NOMO-1 (cell line): ENCODE measurements around the gene RLBP1.

ENCODE experiments used
- DNase-seq, 2 experiments: peaks; one replicate each; lab custom pipeline; 2025; ENCODE audit not compliant: unreplicated experiment in 2 of 2; lab: John Stamatoyannopoulos, UW

The RLBP1 gene

GRCh38 chr15:89179966-89180875, 41.2 kb downstream of the RLBP1 start:
- no peak for DNase-seq

GRCh38 chr15:89178307-89178977, 42.9 kb downstream of the RLBP1 start:
- no peak for DNase-seq

- peak in 1 of 2 experiments; percentile 48 for DNase-seq
Measured at GRCh38 chr15:89177633-89178306, 43.6 kb downstream of the RLBP1 start.

- no peak for DNase-seq
Measured at GRCh38 chr15:89177116-89177515, 44.3 kb downstream of the RLBP1 start.

- DNase-seq, result no peak
Measured at GRCh38 chr15:89175617-89176191, 45.7 kb downstream of the RLBP1 start.

- no peak for DNase-seq
Measured at GRCh38 chr15:89174476-89174875, 46.9 kb downstream of the RLBP1 start.

GRCh38 chr15:89172921-89173320, 48.5 kb downstream of the RLBP1 start:
- no peak for DNase-seq

GRCh38 chr15:89171136-89172072, 50.0 kb downstream of the RLBP1 start:
- DNase-seq, result peak; percentile 20 to 22

GRCh38 chr15:89170364-89170763, 51.0 kb downstream of the RLBP1 start:
- DNase-seq, result no peak

GRCh38 chr15:89168316-89168833, 53.0 kb downstream of the RLBP1 start:
- no peak for DNase-seq

GRCh38 chr15:89167267-89168176, 53.9 kb downstream of the RLBP1 start:
- peak in 1 of 2 experiments; percentile 41 for DNase-seq

- no peak for DNase-seq
Measured at GRCh38 chr15:89165677-89166076, 55.7 kb downstream of the RLBP1 start.

GRCh38 chr15:89164712-89165211, 56.6 kb downstream of the RLBP1 start:
- no peak for DNase-seq

GRCh38 chr15:89163271-89164055, 57.9 kb downstream of the RLBP1 start:
- DNase-seq, result no peak

GRCh38 chr15:89161666-89162065, 59.7 kb downstream of the RLBP1 start:
- no peak for DNase-seq
